Measurements from ENCODE around the gene ZNF469.
"Not testable (repeated sequence)": the region's sequence is repeated elsewhere in the genome, so short reads cannot be mapped to it uniquely, and the experiment has no call there.

Gene ZNF469

GRCh38 chr16:88348377-88349152 is 34.2 kb upstream of the ZNF469 start:
- DNase-seq, result no peak

GRCh38 chr16:88349153-88349902 is 33.4 kb upstream of the ZNF469 start:
- DNase-seq, result no peak

DNA sequence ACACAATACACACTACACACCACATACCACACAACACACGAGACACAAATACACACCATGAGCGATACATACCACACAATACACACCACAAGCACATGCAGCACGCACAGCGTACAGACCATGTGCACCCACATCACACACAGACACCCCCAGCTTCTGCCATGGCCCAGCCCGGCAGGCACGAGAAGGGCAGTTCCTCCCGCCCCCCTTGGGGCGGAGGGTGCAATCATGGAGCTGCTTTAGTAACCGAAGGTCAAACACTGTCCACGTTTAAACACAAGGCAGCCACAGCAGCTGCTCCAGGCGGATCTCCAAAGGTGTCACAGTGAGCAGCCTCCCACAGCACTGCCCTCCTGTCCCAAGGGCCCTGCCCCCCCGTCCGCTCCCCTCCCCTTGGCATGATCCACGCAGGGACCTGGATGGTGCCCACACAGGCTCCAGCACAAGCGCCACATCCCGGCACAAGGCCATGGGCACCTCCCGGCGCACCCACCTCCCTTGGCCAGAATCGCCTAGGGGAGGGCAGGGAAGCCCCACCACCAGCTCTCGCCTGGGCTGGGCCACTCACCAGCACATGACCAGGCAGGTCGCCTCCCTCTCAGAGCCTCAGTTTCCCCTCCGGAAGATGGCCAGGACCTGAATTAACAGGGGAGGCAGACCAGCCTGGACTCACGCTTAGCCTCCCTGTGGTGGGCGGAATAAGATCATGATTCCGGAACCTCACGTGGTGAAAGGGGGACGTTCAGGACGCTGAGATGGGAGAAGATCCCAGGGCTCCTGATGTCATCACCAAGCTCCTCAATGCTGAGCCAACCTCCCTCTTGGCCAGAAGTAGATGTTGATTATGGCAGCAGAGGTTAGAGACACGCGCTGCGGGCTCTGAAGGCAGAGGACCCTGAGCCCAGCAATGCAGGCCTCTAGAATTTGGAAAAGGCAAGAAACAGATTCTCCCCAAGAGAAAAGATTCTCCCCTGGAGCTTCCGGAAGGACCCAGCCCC is 32.6 kb upstream of the ZNF469 start:
- no peak for DNase-seq

DNA sequence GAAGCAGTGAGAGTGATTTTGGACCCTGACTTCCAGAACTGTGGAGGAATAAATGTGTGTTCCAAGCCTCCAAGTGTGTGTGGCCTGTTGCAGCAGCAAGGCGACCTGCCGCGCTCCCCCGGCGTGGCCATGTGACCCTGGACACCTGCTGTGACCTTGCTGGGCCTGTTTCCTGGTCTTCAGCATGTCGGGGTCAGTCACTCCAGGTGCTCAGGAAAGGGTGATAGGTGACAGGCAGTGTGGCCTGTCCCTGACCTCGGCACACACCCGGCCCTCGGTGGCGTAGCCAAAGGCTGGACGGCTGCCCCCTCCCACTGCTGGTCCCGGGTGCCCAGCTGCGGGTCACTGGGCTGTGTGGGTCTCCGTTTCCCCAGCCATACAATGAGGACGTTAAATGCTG is 31.8 kb upstream of the ZNF469 start:
- no peak for DNase-seq

- DNase-seq, result no peak
Observed at GRCh38 chr16:88351491-88352101, 31.2 kb upstream of the ZNF469 start.

DNA sequence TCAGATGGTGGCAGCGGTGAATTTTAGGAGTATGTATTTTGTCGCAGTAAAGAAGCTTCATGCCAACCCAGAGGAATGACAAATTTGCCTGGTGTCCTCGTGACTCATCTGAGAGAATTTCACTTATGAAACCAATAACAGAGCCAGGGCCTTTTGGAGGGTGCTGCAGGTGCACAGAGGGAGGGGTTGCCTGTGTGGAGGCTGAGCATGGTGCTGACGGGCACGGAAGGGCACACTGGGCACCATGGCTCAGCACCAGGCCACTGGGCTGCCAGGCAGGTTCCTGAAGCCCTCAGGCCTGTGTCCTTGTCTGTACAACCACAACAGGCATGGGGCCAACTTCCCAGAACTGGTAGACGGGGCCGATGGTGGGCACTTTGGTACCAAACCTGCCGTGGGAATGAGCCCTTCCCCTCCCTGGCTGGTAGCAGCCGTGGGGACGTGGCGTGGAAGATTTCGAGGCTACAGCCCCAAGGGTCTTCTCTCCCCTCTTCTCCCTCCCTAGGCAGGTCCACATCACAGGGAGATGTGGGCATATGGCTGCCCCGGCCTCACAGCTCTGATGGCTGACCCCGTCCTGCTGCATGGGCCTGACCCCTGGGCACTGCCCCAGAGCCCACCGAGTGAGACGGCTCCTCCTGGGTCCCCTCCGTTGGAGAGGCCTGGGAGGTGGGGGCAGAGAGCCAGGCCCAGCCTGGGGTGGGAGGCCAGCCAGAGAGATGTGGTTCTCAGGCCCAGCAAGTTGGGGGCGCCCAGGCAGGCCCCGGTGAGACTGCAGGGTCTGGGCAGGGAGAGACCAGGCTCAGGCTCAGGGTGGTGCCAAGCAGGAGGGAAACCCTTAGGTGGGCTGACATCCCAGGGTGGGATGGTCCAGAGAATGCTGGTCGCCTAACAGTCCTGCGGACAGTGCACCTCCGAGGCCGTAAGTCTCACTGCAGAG is 30.2 kb upstream of the ZNF469 start:
- no peak for DNase-seq

DNA sequence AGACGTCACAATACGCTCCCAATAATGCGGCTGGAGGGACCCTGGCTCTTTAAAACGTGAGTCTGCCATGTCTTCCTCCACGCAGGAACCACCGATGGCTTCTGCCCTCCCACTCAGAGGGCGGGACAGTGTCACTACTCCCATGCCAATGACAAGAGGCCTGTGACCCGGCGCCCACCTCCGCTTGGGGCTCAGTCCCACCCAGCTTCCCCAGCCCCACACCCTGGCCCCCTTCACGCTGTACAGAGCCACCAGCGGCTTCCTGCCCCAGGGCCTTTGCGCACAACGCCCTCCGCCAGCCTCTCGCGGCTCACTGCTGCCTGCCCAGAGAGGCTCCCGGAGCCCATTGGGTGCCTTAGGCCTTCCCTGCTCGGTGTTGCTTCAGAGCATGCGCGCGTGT is 29.5 kb upstream of the ZNF469 start:
- no peak for DNase-seq

DNA sequence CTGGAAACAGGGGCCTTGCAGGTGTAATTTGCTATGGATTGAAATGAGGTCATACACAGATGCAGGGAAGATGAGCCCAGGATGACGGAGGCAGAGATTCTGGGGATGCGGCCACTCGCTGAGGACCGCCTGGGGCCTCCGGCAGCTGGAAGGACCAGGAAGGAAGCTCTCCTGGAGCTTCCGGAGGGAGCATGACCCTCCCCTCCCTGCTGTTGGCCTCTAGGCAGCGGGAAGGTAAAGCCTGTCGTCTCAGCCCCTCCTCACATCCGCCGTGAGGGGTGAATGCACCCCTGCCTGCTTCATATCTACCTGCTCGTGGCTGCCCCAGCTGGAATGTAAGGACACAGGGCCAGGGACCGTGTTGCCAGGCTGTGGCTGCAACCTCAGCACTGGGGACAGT is 29.1 kb upstream of the ZNF469 start:
- no peak for DNase-seq

DNA sequence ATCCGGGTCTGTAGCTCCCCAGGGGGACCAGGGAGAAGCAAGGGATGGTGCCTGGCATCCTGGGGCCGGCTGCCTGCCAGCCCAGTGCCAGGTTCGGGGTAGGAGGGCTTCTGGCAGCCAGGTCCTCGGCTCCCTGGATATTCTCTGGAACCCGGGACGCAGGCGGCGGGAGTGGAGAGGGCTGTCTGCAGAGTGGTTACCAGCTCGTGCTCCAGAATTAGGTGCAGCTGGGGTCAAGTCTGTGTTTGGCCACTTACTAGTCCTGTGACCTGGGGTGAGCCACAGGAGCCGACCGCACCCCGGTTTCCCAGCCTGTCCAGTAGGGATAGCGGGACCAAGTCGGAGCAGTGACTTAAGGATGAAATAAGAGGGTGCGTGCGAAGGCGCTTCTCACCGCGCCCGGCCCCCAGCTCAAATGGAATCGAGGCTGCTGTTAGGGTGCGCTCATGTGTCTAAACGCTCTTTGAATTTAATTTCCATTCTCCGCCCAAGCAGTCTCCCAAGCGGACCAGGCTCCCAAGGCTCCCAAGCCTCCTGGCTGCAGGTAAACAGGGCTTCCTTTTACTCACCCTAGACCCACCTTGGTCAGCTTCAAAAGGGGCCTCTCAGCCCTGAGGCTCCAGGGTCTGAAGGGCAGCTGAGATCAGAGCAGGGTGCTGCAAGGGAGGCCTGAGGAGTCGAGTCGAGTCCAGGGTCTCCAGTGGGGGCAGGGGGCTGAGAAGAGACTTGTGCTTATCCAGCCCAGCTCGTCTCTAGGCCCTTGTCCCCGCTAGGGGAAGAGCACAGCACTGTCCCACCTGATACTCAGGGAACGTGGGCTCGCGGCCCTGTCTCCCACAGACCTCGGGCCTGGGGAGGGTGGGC is 28.3 kb upstream of the ZNF469 start:
- DNase-seq, result no peak

DNA sequence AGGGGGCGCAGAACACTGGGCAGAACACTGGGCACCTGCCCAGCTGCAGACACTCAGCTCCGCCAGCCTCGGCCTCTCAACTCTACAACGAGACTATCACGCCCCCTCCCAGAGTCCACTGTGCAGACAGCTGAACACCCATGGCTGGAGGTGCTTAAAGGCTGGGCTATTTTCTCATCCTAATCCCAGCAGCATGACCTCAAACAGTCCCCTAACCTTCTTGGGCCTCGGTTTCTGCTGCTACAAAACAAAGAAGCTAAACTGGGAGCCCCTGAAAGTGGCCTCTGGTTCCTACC is 27.7 kb upstream of the ZNF469 start:
- no peak for DNase-seq

DNA sequence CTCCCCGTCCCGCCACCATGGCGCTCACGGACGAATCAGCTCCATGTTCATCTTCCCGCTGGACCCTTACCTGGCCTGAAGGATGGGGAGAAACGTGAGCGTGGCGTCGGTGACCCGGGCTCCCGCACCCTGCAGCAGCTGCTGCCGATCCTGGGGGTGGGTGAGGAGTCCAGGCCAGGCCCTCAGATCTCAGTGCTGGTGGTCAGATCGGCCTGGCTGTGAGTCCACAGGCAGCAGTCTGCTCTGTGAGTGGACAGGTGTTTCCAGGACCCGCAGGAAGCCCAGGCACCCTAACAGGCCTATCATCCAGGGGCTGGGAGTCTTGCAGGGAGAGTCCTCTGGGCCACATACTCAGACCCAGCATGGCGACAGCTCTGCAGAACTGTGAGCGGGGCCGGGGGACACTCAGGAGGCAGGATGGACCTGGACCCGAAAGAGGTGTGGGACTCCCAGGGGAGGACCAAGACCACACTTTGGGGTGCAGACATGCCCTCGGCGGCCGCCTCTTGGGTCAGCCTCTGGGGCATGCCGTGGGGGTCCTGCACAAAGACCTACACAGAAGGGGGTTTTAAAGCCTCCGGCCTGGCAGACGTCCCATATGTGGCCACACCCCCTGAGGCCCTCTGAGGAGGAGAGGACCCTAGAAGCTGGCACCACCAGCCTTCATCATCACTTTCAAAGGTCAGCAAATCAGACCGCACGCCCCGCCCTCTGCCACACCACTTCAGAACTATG is 27.2 kb upstream of the ZNF469 start:
- no peak for DNase-seq

- no peak for DNase-seq
Observed at GRCh38 chr16:88356124-88356726, 26.5 kb upstream of the ZNF469 start.

- DNase-seq, result no peak
Observed at GRCh38 chr16:88356727-88357199, 26.0 kb upstream of the ZNF469 start.

- DNase-seq, result no peak
Observed at GRCh38 chr16:88357317-88358022, 25.3 kb upstream of the ZNF469 start.

- DNase-seq, result no peak
Observed at GRCh38 chr16:88358023-88358420, 24.7 kb upstream of the ZNF469 start.

DNA sequence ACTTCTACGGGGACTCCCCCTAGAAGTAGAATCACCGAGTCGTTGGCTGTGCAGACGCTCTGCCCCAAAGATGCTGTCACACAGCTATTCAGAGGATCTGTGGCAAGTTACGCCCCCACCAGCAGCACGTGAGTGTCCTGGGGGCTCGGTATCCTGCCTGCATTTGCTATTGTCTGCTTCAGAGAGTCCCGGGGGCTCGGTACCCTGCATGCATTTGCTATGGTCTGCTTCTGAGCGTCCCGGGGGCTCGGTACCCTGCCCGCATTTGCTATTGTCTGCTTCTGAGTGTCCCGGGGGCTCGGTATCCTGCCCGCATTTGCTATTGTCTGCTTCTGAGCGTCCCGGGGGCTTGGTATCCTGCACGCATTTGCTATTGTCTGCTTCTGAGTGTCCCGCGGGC is 23.8 kb upstream of the ZNF469 start:
- no peak for DNase-seq

DNA sequence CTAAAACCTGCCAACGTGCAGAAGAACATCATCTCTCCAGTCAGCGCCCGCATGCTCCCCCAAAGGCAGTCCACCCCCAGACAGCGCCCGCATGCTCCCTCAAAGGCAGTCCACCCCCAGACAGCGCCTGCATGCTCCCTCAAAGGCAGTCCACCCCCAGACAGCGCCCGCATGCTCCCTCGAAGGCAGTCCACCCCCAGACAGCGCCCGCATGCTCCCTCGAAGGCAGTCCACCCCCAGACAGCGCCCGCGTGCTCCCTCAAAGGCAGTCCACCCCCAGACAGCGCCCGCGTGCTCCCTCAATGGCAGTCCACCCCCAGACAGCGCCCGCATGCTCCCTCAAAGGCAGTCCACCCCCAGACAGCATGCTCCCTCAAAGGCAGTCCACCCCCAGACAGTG is 22.4 kb upstream of the ZNF469 start:
- not testable (repeated sequence) for DNase-seq

- DNase-seq, result no peak
Observed at GRCh38 chr16:88360999-88361398, 21.8 kb upstream of the ZNF469 start.

DNA sequence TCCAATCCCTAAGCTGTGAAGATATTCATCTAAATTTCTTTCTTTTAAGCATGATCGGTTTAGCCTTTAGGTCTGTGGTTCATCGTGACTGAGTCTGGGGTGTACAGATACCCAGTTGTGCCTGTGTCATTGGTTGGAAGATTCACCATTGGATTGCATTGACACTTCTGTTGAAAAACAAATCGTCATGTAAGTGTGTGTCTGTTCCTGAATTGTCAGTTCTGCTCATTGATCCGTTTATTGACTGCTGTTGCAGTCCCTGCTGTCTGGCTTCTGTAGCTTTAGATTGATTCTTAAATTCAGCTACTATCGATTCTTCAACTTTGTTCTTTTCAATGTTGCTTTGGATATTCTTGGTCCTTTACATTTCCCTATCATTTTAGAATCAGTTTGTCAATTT is 21.0 kb upstream of the ZNF469 start:
- no peak for DNase-seq

All from activated CD4-positive, alpha-beta T cell treated with anti-CD3 and anti-CD28 coated beads for 1 hour (primary cell).